IPS-18c (cell line): ENCODE measurements around the gene PCDHB9.
"Not testable (repeated sequence)": the region's sequence is repeated elsewhere in the genome, so short reads cannot be mapped to it uniquely, and the experiment has no call there.

Experiments
- H3K4me3 ChIP-seq: 2 replicates; pipeline ENCODE4 v1.7.0; 2013; ENCODE audit warnings: low read depth, mild to moderate bottlenecking, low read length, moderate library complexity; ENCODE audit not compliant: insufficient read depth
- H3K9me3 ChIP-seq: one replicate; pipeline ENCODE4 v1.6.1; 2013; ENCODE audit warnings: mild to moderate bottlenecking, low read length, moderate library complexity; ENCODE audit not compliant: control insufficient read depth, insufficient read depth

PCDHB9 gene

DNA sequence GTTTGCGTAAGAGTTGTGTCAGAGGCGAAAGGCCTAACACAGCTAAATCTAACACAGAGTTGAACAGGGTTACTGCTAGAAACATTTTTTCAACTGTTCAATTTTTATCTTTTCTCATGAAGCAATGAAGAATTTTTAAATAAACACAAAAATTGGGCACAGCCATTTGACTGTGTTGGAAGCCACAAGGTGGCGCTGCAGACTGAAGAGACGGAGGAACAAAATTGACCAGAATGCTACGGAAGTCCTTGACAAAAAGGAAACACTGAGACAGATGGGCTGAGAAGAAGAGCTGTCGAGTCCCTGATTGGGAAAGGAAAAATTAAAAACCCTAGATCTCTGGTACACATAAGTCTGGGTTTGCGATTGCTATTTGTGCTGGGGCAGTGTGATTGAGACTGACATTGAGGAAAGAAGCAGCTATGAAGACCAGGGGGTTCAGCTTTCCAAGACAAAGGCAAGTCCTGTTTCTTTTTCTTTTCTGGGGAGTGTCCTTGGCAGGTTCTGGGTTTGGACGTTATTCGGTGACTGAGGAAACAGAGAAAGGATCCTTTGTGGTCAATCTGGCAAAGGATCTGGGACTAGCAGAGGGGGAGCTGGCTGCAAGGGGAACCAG lies at the start of gene PCDHB9:
Gene PCDHB9, plus strand, starts transcription at position 265 of the 616 bp plus-strand sequence. Its CDS starts 158 bp downstream, at position 423.
- Histone ChIP-seq H3K4me3 (no peak within 1 kb of the TSS), H3K9me3 (no peaks in the 10 kb centered on the region)

GRCh38 chr5:141137346-141137745 lies 49.6 kb upstream of the PCDHB9 start:
- not testable (repeated sequence) for H3K4me3 ChIP-seq, H3K9me3 ChIP-seq

DNA sequence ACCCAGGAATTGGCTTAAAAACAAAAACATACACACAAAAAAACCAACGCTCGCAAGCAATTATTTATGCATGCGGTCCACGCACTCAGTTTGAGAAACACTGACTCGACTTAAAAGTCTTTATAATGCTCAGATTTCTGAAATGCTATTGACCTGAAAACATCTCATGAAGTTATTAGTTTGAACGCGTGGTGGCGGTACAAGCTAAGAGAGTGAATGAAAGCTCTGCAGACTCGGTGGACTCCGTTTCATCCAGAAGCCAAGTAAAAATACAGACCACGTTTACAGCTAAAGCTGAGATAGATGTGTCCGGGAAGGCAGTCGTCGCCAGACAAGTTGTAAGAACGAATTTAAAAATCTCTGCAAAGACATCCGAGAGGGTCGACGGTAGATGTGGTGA lies 37.1 kb upstream of the PCDHB9 start, which contains the start of gene PCDHB6:
Gene PCDHB6, plus strand, starts transcription at position 246 of the 400 bp plus-strand sequence. CDS start 201 bp downstream, outside the sequence.
- Histone ChIP-seq H3K9me3 (peaks cover 2% of the 10 kb centered on the region), H3K4me3 (no peak within 1 kb of the TSS)

GRCh38 chr5:141150224-141150992 lies 36.6 kb upstream of the PCDHB9 start:
- peaks cover 2% of the 10 kb centered on the region for H3K9me3 ChIP-seq
- H3K4me3 ChIP-seq, result no peak overlapping the region

- no peak overlapping the region for H3K4me3 ChIP-seq
- H3K9me3 ChIP-seq, result peaks cover 2% of the 10 kb centered on the region
These were observed 36.0 kb upstream of the PCDHB9 start for GRCh38 chr5:141150993-141151325.

GRCh38 chr5:141151632-141152031 lies 35.3 kb upstream of the PCDHB9 start:
- H3K4me3 ChIP-seq, H3K9me3 ChIP-seq: not testable (repeated sequence)

DNA sequence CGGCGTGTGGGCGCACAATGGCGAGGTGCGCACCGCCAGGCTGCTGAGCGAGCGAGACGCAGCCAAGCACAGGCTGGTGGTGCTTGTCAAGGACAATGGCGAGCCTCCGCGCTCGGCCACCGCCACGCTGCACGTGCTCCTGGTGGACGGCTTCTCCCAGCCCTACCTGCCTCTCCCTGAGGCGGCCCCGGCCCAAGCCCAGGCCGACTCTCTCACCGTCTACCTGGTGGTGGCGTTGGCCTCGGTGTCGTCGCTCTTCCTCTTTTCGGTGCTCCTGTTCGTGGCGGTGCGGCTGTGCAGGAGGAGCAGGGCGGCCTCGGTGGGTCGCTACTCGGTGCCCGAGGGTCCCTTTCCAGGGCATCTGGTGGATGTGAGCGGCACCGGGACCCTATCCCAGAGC lies 34.9 kb upstream of the PCDHB9 start:
- H3K4me3 ChIP-seq, H3K9me3 ChIP-seq: not testable (repeated sequence)

GRCh38 chr5:141155540-141156374 lies 31.2 kb upstream of the PCDHB9 start:
- Histone ChIP-seq H3K4me3 (no peak overlapping the region; the same call in 1 of the 2 replicates), H3K9me3 (no peaks in the 10 kb centered on the region)

- H3K9me3 ChIP-seq, H3K4me3 ChIP-seq: not testable (repeated sequence)
These were observed 29.6 kb upstream of the PCDHB9 start for GRCh38 chr5:141157356-141157755.

DNA sequence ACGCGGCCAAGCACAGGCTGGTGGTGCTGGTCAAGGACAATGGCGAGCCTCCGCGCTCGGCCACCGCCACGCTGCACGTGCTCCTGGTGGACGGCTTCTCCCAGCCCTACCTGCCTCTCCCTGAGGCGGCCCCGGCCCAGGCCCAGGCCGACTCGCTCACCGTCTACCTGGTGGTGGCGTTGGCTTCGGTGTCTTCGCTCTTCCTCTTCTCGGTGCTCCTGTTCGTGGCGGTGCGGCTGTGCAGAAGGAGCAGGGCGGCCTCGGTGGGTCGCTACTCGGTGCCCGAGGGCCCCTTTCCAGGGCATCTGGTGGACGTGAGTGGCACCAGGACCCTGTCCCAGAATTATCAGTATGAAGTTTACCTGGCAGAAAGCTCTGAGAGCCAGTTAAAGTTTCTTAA lies 29.1 kb upstream of the PCDHB9 start:
- H3K4me3 ChIP-seq, H3K9me3 ChIP-seq: not testable (repeated sequence)

- Histone ChIP-seq H3K9me3 (peaks cover 7% of the 10 kb centered on the region), H3K4me3 (no peak within 1 kb of the TSS)
These were observed 14.4 kb upstream of the PCDHB9 start, which contains the start of gene PCDHB7 for GRCh38 chr5:141172381-141173204. PCDHB7 (plus strand) TSS chr5:141172644; CDS start chr5:141172836, 192 bp downstream.

DNA sequence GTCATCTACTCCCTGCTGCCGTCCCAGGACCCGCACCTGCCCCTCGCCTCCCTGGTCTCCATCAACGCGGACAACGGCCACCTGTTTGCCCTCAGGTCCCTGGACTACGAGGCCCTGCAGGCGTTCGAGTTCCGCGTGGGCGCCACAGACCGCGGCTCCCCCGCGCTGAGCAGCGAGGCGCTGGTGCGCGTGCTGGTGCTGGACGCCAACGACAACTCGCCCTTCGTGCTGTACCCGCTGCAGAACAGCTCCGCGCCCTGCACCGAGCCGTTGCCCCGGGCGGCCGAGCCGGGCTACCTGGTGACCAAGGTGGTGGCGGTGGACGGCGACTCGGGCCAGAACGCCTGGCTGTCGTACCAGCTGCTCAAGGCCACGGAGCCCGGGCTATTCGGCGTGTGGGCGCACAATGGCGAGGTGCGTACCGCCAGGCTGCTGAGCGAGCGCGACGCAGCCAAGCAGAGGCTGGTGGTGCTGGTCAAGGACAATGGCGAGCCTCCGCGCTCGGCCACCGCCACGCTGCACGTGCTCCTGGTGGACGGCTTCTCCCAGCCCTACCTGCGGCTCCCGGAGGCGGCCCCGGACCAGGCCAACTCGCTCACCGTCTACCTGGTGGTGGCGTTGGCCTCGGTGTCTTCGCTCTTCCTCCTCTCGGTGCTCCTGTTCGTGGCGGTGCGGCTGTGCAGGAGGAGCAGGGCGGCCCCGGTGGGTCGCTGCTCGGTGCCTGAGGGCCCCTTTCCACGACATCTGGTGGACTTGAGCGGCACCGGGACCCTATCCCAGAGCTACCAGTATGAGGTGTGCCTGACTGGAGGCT lies 12.5 kb upstream of the PCDHB9 start:
- not testable (repeated sequence) for H3K4me3 ChIP-seq, H3K9me3 ChIP-seq

DNA sequence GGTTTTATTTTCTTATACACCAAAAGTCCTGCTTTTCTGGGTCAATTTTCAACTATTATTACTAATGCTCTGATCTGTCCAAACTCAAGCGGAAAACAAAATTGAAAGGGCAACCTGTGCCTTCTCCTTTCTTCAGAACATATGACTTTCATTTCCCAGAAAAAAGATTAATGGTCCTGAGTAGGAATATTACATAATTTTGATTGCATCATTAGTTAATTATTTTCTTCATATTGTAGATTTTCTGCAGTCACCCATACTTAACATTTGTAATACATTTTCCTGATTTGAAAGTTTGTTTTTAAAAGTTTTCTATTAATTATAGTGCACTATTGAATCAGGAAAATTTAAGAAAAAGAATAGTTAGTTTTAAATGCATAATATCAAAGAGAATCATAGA lies 11.0 kb upstream of the PCDHB9 start:
- peaks cover 7% of the 10 kb centered on the region for H3K9me3 ChIP-seq
- H3K4me3 ChIP-seq, result no peak overlapping the region

DNA sequence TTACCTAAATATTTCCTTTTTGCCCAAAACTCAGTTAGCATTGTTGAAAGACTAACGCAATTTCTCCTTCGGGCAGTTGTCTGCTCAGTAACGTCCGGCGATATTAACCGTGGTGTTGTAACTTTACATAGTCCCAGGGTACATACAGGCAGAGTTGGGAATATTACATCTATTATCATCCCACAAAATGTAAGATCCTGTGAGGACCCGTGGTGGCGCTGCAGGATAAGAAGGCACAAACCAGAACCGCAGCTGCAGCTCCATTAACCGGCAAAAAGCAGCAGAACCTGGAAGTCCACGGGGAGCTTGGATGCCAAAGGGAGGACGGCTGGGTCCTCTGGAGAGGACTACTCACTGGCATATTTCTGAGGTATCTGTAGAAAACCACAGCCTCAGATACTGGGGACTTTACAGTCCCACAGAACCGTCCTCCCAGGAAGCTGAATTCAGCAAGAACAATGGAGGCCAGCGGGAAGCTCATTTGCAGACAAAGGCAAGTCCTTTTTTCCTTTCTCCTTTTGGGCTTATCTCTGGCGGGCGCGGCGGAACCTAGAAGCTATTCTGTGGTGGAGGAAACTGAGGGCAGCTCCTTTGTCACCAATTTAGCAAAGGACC lies 9.3 kb upstream of the PCDHB9 start, which contains the start of gene PCDHB8:
Gene PCDHB8, plus strand, starts transcription at position 214 of the 615 bp plus-strand sequence. Its CDS starts 245 bp downstream, at position 459.
- H3K9me3 ChIP-seq, H3K4me3 ChIP-seq: not testable (repeated sequence)

DNA sequence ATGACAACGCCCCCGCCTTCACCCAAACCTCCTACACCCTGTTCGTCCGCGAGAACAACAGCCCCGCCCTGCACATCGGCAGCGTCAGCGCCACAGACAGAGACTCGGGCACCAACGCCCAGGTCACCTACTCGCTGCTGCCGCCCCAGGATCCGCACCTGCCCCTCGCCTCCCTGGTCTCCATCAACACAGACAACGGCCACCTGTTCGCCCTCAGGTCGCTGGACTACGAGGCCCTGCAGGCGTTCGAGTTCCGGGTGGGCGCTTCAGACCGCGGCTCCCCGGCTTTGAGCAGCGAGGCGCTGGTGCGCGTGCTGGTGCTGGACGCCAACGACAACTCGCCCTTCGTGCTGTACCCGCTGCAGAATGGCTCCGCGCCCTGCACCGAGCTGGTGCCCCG lies 7.6 kb upstream of the PCDHB9 start:
- not testable (repeated sequence) for H3K4me3 ChIP-seq, H3K9me3 ChIP-seq

- H3K9me3 ChIP-seq, H3K4me3 ChIP-seq: not testable (repeated sequence)
These were observed 7.1 kb upstream of the PCDHB9 start for GRCh38 chr5:141179876-141180275.
